Measurements from ENCODE around the gene KCND3. TPM values are rescaled to one million over a fixed set of nuclear protein-coding genes. Genes with fewer than 3 reads are reported as not detected.

Gene KCND3
- polyA plus RNA-seq, 1 donor from 2014 or later = 7.8 TPM

- Histone ChIP-seq H3K36me3 (ENCODE audit: insufficient read depth, low read length) (no peaks in the 10 kb centered on the region), H3K9me2 (ENCODE audit: insufficient read depth, low read length) (no peaks in the 10 kb centered on the region), H3K9me3 (ENCODE audit: low read length) (no peaks in the 10 kb centered on the region), H3F3A (ENCODE audit: insufficient read depth, low read length, poor library complexity, severe bottlenecking) (no peaks in the 10 kb centered on the region), H3K9ac (ENCODE audit: low read length) (no peak overlapping the region), H3K79me2 (replicated peaks; ENCODE audit: insufficient read depth, low read length) (no peaks in the 10 kb centered on the region), H4K20me1 (ENCODE audit: insufficient read depth) (no peaks in the 10 kb centered on the region), H3K27me3 (ENCODE audit: insufficient read depth, low read depth, low read length) (no peaks in the 10 kb centered on the region), H2AFZ (ENCODE audit: low read depth, low read length) (no peak overlapping the region), H3K27ac (ENCODE audit: low read length) (no peak overlapping the region), H3K4me2 (ENCODE audit: low read length) (no peak overlapping the region), H3K4me3 (ENCODE audit: low read length) (no peak overlapping the region)
- TF ChIP-seq TAF1 (IDR thresholded peaks at IDR 0.05; ENCODE audit: low read depth) (no peak), EP300 (conservative IDR thresholded peaks at IDR 0.05; ENCODE audit: poor library complexity, severe bottlenecking) (no peak), POLR2AphosphoS5 (IDR thresholded peaks at IDR 0.05) (no peak), EZH2 (IDR thresholded peaks at IDR 0.05; ENCODE audit: borderline replicate concordance, insufficient read depth, low read length, poor library complexity, severe bottlenecking) (no peak), CTCF (IDR thresholded peaks at IDR 0.05; ENCODE audit: poor library complexity, severe bottlenecking) (no peak), REST (IDR thresholded peaks at IDR 0.05; ENCODE audit: borderline replicate concordance) (no peak), MXI1 (conservative IDR thresholded peaks at IDR 0.05; ENCODE audit: poor library complexity, severe bottlenecking) (no peak), RAD21 (conservative IDR thresholded peaks at IDR 0.05) (no peak), SMC3 (conservative IDR thresholded peaks at IDR 0.05; ENCODE audit: poor library complexity) (no peak)
Observed at GRCh38 chr1:111832521-111833155, 156.8 kb downstream of the KCND3 start.

GRCh38 chr1:111831153-111831552, 158.3 kb downstream of the KCND3 start:
- Histone ChIP-seq H3K9me2 (ENCODE audit: insufficient read depth, low read length) (no peaks in the 10 kb centered on the region), H3K4me2 (ENCODE audit: low read length) (no peak overlapping the region), H3K9me3 (ENCODE audit: low read length) (no peaks in the 10 kb centered on the region), H3F3A (ENCODE audit: insufficient read depth, low read length, poor library complexity, severe bottlenecking) (no peaks in the 10 kb centered on the region), H3K79me2 (replicated peaks; ENCODE audit: insufficient read depth, low read length) (no peaks in the 10 kb centered on the region), H2AFZ (ENCODE audit: low read depth, low read length) (no peak overlapping the region), H3K4me3 (ENCODE audit: low read length) (no peak overlapping the region), H3K36me3 (ENCODE audit: insufficient read depth, low read length) (no peaks in the 10 kb centered on the region), H4K20me1 (ENCODE audit: insufficient read depth) (no peaks in the 10 kb centered on the region), H3K9ac (ENCODE audit: low read length) (no peak overlapping the region), H3K27me3 (ENCODE audit: insufficient read depth, low read depth, low read length) (no peaks in the 10 kb centered on the region), H3K27ac (ENCODE audit: low read length) (no peak overlapping the region)
- TF ChIP-seq REST (IDR thresholded peaks at IDR 0.05; ENCODE audit: borderline replicate concordance) (no peak), SMC3 (conservative IDR thresholded peaks at IDR 0.05; ENCODE audit: poor library complexity) (no peak), EZH2 (IDR thresholded peaks at IDR 0.05; ENCODE audit: borderline replicate concordance, insufficient read depth, low read length, poor library complexity, severe bottlenecking) (no peak), EP300 (conservative IDR thresholded peaks at IDR 0.05; ENCODE audit: poor library complexity, severe bottlenecking) (no peak), MXI1 (conservative IDR thresholded peaks at IDR 0.05; ENCODE audit: poor library complexity, severe bottlenecking) (no peak), TAF1 (IDR thresholded peaks at IDR 0.05; ENCODE audit: low read depth) (no peak), RAD21 (conservative IDR thresholded peaks at IDR 0.05) (no peak), CTCF (IDR thresholded peaks at IDR 0.05; ENCODE audit: poor library complexity, severe bottlenecking) (no peak), POLR2AphosphoS5 (IDR thresholded peaks at IDR 0.05) (no peak)
